ENCODE results near the gene RMND1.

Gene RMND1, protein sequence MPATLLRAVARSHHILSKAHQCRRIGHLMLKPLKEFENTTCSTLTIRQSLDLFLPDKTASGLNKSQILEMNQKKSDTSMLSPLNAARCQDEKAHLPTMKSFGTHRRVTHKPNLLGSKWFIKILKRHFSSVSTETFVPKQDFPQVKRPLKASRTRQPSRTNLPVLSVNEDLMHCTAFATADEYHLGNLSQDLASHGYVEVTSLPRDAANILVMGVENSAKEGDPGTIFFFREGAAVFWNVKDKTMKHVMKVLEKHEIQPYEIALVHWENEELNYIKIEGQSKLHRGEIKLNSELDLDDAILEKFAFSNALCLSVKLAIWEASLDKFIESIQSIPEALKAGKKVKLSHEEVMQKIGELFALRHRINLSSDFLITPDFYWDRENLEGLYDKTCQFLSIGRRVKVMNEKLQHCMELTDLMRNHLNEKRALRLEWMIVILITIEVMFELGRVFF

GRCh38 chr6:151451950-151452749, at the start of gene RMND1:
Gene RMND1, minus strand, starts transcription at chr6:151452126. Its CDS starts 6,315 bp downstream, at chr6:151445811.
- peak within 1 kb of the TSS; percentile 95 for H3K27ac Mint-ChIP-seq
- H3K9me3 Mint-ChIP-seq: no peaks in the 10 kb centered on the region
- H3K27me3 Mint-ChIP-seq (ENCODE audit: low read depth): no peaks in the 10 kb centered on the region
- peaks cover 12% of the 10 kb centered on the region for H3K36me3 Mint-ChIP-seq (ENCODE audit: low read depth)
- H3K4me3 Mint-ChIP-seq: peak within 1 kb of the TSS; percentile 94
- H3K4me1 Mint-ChIP-seq (ENCODE audit: low read depth): peaks cover 35% of the 10 kb centered on the region

DNA sequence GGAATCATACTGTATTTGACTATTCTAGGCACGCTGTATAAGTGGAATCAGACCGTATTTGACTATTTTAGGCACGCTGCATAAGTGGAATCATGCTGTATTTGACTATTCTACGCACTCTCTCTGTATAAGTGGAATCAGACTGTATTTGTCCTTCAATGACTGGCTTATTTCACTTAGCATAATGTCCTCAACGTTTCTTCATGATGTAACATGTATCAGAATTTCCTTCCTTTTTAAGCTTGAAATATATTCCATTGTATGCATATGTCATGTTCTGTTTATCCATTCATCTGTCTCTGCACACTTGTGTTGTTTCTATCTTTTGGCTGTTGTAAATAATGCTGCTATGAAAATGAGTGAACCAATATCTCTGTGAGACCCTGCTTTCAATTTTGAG, 47.6 kb upstream of the RMND1 start:
- H3K27me3 Mint-ChIP-seq (ENCODE audit: low read depth): peaks cover 29% of the 10 kb centered on the region
- H3K36me3 Mint-ChIP-seq (ENCODE audit: low read depth): no peaks in the 10 kb centered on the region
- no peak overlapping the region for H3K27ac Mint-ChIP-seq
- H3K4me1 Mint-ChIP-seq (ENCODE audit: low read depth): peaks cover 18% of the 10 kb centered on the region
- no peak overlapping the region for H3K4me3 Mint-ChIP-seq
- H3K9me3 Mint-ChIP-seq: no peaks in the 10 kb centered on the region

- Mint-ChIP-seq H3K27me3 (ENCODE audit: low read depth) (peaks cover 36% of the 10 kb centered on the region), H3K36me3 (ENCODE audit: low read depth) (no peaks in the 10 kb centered on the region), H3K4me3 (no peak overlapping the region), H3K9me3 (no peaks in the 10 kb centered on the region), H3K4me1 (ENCODE audit: low read depth) (peaks cover 21% of the 10 kb centered on the region), H3K27ac (no peak overlapping the region)
These were observed 46.4 kb upstream of the RMND1 start for GRCh38 chr6:151498327-151498726.

DNA sequence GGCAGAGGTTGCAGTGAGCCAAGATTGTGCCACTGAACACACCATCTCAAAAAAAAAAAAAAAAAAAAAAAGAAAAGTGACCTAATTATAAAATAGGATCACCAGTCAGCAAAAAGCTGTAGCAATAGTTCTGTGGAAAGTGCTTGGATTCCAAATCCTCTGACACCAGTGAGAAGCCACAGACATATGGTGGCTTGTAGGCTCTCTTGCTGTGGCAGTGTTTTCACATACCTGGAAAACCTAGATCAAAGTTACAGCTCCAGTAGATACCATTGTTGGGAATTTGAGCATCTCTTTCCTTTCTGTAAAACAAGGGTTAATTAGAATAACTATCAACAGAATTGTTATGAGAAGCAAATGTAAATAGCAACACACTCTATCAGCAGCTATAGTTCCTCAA, 46.0 kb upstream of the RMND1 start:
- Mint-ChIP-seq H3K4me1 (ENCODE audit: low read depth) (peaks cover 21% of the 10 kb centered on the region), H3K4me3 (no peak overlapping the region), H3K27me3 (ENCODE audit: low read depth) (peaks cover 40% of the 10 kb centered on the region), H3K36me3 (ENCODE audit: low read depth) (no peaks in the 10 kb centered on the region), H3K9me3 (no peaks in the 10 kb centered on the region), H3K27ac (no peak overlapping the region)

DNA sequence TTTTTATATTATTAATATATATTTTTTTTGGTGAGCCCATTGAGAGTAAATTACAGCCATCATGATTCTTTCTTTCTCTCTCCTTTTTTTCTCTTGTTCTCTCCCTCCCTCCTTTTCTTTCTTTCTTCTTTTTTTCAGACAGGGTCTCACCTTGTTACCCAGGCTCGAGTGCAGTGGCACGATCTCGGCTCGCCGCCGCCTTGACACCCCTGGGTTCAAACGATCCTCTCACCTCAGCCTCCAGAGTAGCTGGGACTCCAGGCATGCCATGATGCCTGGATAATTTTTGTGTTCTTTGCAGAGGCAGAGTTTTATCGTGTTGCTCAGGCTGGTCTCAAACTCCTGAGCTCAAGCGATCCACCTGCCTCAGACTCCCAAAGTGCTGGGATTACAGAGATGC, 43.5 kb upstream of the RMND1 start:
- no peaks in the 10 kb centered on the region for H3K36me3 Mint-ChIP-seq (ENCODE audit: low read depth)
- H3K27ac Mint-ChIP-seq: no peak overlapping the region
- peak overlapping the region; percentile 58 for H3K4me3 Mint-ChIP-seq
- no peaks in the 10 kb centered on the region for H3K9me3 Mint-ChIP-seq
- H3K27me3 Mint-ChIP-seq (ENCODE audit: low read depth): peaks cover 55% of the 10 kb centered on the region
- H3K4me1 Mint-ChIP-seq (ENCODE audit: low read depth): peaks cover 21% of the 10 kb centered on the region

- H3K4me1 Mint-ChIP-seq (ENCODE audit: low read depth): peaks cover 19% of the 10 kb centered on the region
- H3K27ac Mint-ChIP-seq: no peak overlapping the region
- H3K36me3 Mint-ChIP-seq (ENCODE audit: low read depth): no peaks in the 10 kb centered on the region
- no peaks in the 10 kb centered on the region for H3K9me3 Mint-ChIP-seq
- H3K4me3 Mint-ChIP-seq: peak overlapping the region; percentile 73
- H3K27me3 Mint-ChIP-seq (ENCODE audit: low read depth): peaks cover 52% of the 10 kb centered on the region
These were observed 43.0 kb upstream of the RMND1 start for GRCh38 chr6:151494936-151495320.

DNA sequence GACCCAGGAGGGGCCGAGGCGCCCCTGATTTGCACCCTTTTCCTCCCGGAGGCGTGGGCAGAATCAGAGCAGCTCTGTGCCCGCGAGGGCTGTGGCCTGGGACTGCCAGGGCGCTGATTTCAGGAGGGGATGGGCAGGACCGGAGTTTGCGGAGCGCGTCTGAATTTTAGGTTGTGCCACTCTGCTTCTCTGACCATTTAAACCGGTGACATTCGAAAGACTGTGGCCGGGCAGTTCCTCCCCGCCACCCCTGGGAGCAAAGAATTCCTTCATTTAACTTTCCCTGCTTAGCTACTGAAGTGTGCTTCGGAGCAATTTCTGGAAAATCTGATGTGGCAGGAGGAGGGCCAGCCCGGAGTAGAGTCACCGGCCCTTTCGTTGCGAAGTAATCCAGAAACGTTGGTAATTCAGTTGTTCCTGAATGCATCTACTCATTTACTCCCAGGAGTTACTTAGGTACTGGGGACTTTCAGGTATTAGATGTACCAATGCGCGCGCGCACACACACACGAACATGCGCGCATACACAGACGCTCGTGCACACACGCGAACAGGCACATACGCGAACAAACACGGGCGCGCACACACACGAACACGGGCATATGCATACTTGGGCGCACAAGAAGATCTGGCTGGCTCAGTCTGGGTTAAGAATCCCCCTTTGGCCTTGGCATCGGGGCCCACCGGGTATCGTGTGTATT, 42.5 kb upstream of the RMND1 start:
- Mint-ChIP-seq H3K36me3 (ENCODE audit: low read depth) (no peaks in the 10 kb centered on the region), H3K27ac (no peak overlapping the region), H3K27me3 (ENCODE audit: low read depth) (peaks cover 52% of the 10 kb centered on the region), H3K4me3 (peak overlapping the region; percentile 73), H3K4me1 (ENCODE audit: low read depth) (peaks cover 19% of the 10 kb centered on the region), H3K9me3 (no peaks in the 10 kb centered on the region)

DNA sequence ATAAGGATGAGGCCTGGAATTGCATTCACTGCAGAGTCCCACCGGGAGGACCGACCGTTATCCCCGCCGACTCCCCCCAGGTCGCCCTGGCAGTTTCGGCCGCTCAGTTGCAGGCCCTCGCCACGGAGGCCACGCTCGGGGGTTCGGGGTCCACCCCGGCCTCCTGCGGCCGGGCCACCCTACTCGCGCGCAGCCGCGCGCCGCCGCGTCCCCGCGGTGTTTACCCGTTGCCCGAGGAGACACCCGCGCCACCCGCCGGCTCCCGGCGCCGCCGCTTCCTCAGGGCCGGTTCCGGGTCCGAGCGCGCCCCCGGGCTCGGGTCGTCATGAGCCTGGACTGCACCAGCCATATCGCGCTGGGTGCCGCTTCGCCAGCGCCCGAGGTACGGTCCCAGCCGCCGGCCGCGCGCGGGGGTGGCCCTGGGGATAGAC, 41.9 kb upstream of the RMND1 start, which contains the start of gene CCDC170:
Gene CCDC170 (plus strand): TSS at position 214 of the 431 bp plus-strand sequence. CDS start 112 bp downstream, at position 326.
- H3K4me1 Mint-ChIP-seq (ENCODE audit: low read depth): peaks cover 19% of the 10 kb centered on the region
- H3K4me3 Mint-ChIP-seq: peak within 1 kb of the TSS; percentile 73
- H3K27me3 Mint-ChIP-seq (ENCODE audit: low read depth): peaks cover 58% of the 10 kb centered on the region
- no peaks in the 10 kb centered on the region for H3K9me3 Mint-ChIP-seq
- H3K27ac Mint-ChIP-seq: no peak within 1 kb of the TSS
- H3K36me3 Mint-ChIP-seq (ENCODE audit: low read depth): no peaks in the 10 kb centered on the region

DNA sequence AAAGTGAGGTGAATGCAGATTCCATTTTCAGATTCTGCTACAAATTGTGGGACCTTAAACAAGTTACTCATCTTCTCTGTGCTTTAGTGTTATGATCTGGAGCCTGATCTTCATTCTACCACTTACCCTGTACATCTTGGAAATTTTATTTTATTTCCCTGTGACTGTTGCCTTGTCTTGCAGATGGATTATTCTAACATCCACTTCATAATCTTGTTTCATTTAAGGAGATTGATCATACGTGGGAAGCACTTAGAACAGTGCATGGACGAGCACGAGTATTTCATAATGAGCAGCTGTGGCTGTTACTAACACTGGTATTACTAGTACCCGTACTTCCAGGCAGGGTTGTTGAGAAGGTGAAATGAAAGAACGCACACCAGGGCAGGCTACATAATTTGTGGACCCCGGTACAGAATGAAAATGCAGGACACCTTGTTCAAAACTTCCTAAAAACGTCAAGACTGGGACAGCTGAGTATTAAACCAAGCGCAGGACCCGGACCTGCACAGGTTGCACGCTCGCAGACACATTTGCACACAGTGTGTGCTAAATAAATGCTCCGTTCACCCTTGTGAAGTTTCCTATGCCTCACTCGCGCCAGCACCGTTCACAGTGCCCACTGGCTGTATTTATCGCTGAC, 41.4 kb upstream of the RMND1 start:
- Mint-ChIP-seq H3K36me3 (ENCODE audit: low read depth) (no peaks in the 10 kb centered on the region), H3K4me1 (ENCODE audit: low read depth) (peaks cover 14% of the 10 kb centered on the region), H3K27me3 (ENCODE audit: low read depth) (peaks cover 59% of the 10 kb centered on the region), H3K27ac (no peak overlapping the region), H3K4me3 (peak overlapping the region; percentile 12), H3K9me3 (no peaks in the 10 kb centered on the region)

- no peak overlapping the region for H3K27ac Mint-ChIP-seq
- no peaks in the 10 kb centered on the region for H3K9me3 Mint-ChIP-seq
- H3K4me3 Mint-ChIP-seq: no peak overlapping the region
- peaks cover 51% of the 10 kb centered on the region for H3K27me3 Mint-ChIP-seq (ENCODE audit: low read depth)
- no peaks in the 10 kb centered on the region for H3K36me3 Mint-ChIP-seq (ENCODE audit: low read depth)
- H3K4me1 Mint-ChIP-seq (ENCODE audit: low read depth): peaks cover 13% of the 10 kb centered on the region
These were observed 39.1 kb upstream of the RMND1 start for GRCh38 chr6:151490996-151491395.

- Mint-ChIP-seq H3K36me3 (ENCODE audit: low read depth) (peaks cover 4% of the 10 kb centered on the region), H3K4me1 (ENCODE audit: low read depth) (peaks cover 5% of the 10 kb centered on the region), H3K9me3 (peaks cover 5% of the 10 kb centered on the region), H3K4me3 (no peak overlapping the region), H3K27me3 (ENCODE audit: low read depth) (peaks cover 29% of the 10 kb centered on the region), H3K27ac (no peak overlapping the region)
These were observed 36.3 kb upstream of the RMND1 start for GRCh38 chr6:151488226-151488625.

DNA sequence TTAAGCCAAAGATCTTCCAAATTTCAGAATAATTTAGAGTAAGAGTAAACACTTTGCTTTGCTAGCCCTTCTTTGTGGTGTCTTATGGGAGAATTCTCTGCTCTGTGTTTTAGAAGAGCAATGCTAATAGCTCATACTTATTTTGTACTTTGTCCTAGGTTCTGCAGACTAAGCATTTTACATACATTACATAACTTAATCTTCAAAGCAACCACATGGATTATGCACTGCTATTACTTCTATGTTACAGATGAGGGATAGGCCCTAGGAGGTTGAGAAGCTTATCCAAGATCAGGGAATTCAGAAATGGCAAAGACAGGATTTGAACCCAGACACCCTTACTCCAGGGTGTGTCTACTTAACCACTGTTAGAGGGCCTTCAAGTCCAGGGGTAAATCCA, 32.1 kb upstream of the RMND1 start:
- Mint-ChIP-seq H3K4me1 (ENCODE audit: low read depth) (peaks cover 19% of the 10 kb centered on the region), H3K27me3 (ENCODE audit: low read depth) (peaks cover 4% of the 10 kb centered on the region), H3K9me3 (peaks cover 5% of the 10 kb centered on the region), H3K36me3 (ENCODE audit: low read depth) (peaks cover 4% of the 10 kb centered on the region), H3K4me3 (no peak overlapping the region), H3K27ac (no peak overlapping the region)

DNA sequence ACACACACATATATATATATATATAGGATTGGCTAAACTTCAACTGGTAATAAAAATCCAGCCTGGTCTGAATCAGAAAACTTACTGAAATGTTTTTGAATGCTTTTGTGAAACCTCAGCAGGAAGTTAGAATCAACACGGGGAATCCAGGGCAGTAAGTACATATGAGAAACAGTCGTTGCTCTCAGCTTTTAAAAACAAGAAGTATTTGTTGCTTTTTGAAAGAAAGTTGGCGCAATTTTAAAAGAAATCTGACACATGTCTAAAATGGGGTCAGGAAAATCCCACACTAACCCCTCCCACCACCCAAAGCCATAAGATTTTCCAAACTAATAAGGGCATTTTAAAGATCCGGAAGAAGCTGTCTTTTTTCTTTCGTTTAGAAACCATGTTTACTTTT, 30.4 kb upstream of the RMND1 start:
- H3K27ac Mint-ChIP-seq: peak overlapping the region; percentile 96
- no peaks in the 10 kb centered on the region for H3K27me3 Mint-ChIP-seq (ENCODE audit: low read depth)
- H3K4me3 Mint-ChIP-seq: peak overlapping the region; percentile 79
- H3K4me1 Mint-ChIP-seq (ENCODE audit: low read depth): peaks cover 19% of the 10 kb centered on the region
- peaks cover 5% of the 10 kb centered on the region for H3K9me3 Mint-ChIP-seq
- H3K36me3 Mint-ChIP-seq (ENCODE audit: low read depth): peaks cover 4% of the 10 kb centered on the region

- H3K4me3 Mint-ChIP-seq: peak overlapping the region; percentile 48
- no peaks in the 10 kb centered on the region for H3K27me3 Mint-ChIP-seq (ENCODE audit: low read depth)
- peaks cover 4% of the 10 kb centered on the region for H3K36me3 Mint-ChIP-seq (ENCODE audit: low read depth)
- peaks cover 19% of the 10 kb centered on the region for H3K4me1 Mint-ChIP-seq (ENCODE audit: low read depth)
- H3K9me3 Mint-ChIP-seq: peaks cover 5% of the 10 kb centered on the region
- H3K27ac Mint-ChIP-seq: peak overlapping the region; percentile 64
These were observed 29.9 kb upstream of the RMND1 start for GRCh38 chr6:151481786-151482185.
